PFSK-1 (cell line): ENCODE data around the gene ASZ1.

Experiments
- FOXP2 ChIP-seq: optimal IDR thresholded peaks from 2 replicates; pipeline ENCODE3; 2011; ENCODE audit warnings: borderline replicate concordance, control low read depth, inconsistent platforms; ENCODE audit not compliant: insufficient read depth; ENCODE audit errors: extremely low read length, extremely low read depth
- POLR2AphosphoS5 ChIP-seq: IDR thresholded peaks from 2 replicates; pipeline ENCODE4 v1.6.1; 2012; ENCODE audit warnings: low read depth, mild to moderate bottlenecking, control low read depth, low read length, moderate library complexity
- REST ChIP-seq, 2 experiments: IDR thresholded peaks; 2 replicates each; pipeline versions ENCODE4 v1.6.1 to v1.8.0; 2011 to 2012; ENCODE audit warnings: low read depth in 2 of 2, low read length in 2 of 2, control low read depth in 1 of 2, inconsistent platforms in 1 of 2, mild to moderate bottlenecking in 1 of 2, moderate library complexity in 1 of 2; ENCODE audit not compliant: insufficient read depth in 1 of 2
- SIN3A ChIP-seq: IDR thresholded peaks from 2 replicates; pipeline ENCODE4 v1.6.1; 2012; ENCODE audit warnings: mild to moderate bottlenecking, low read length, moderate library complexity, borderline replicate concordance; ENCODE audit not compliant: insufficient read depth
- TAF1 ChIP-seq: IDR thresholded peaks from 2 replicates; pipeline ENCODE4 v1.6.1; 2012; ENCODE audit warnings: low read length, control low read depth, borderline replicate concordance; ENCODE audit not compliant: insufficient read depth

Gene ASZ1

GRCh38 chr7:117412946-117413559, 14.2 kb downstream of the ASZ1 start:
- TF ChIP-seq REST (IDR thresholded peaks at IDR 0.05; ENCODE audit: insufficient read depth in 1 of 2, low read depth in 2 of 2, low read length in 2 of 2), result no peak
- TF ChIP-seq SIN3A, result no peak
- TF ChIP-seq TAF1, result no peak
- TF ChIP-seq FOXP2, result no peak
- TF ChIP-seq POLR2AphosphoS5, result no peak

GRCh38 chr7:117412390-117412789, 14.9 kb downstream of the ASZ1 start:
- TF ChIP-seq REST (IDR thresholded peaks at IDR 0.05; ENCODE audit: insufficient read depth in 1 of 2, low read depth in 2 of 2, low read length in 2 of 2), result no peak
- TF ChIP-seq POLR2AphosphoS5, result no peak
- TF ChIP-seq SIN3A, result no peak
- no peak for TF ChIP-seq FOXP2
- TF ChIP-seq TAF1, result no peak

GRCh38 chr7:117411539-117411938, 15.8 kb downstream of the ASZ1 start:
- no peak for TF ChIP-seq FOXP2
- no peak for TF ChIP-seq SIN3A
- TF ChIP-seq REST (IDR thresholded peaks at IDR 0.05; ENCODE audit: insufficient read depth in 1 of 2, low read depth in 2 of 2, low read length in 2 of 2), result no peak
- no peak for TF ChIP-seq TAF1
- TF ChIP-seq POLR2AphosphoS5, result no peak

GRCh38 chr7:117408831-117409230, 18.5 kb downstream of the ASZ1 start:
- TF ChIP-seq TAF1, result no peak
- TF ChIP-seq SIN3A, result no peak
- TF ChIP-seq REST (IDR thresholded peaks at IDR 0.05; ENCODE audit: insufficient read depth in 1 of 2, low read depth in 2 of 2, low read length in 2 of 2), result no peak
- TF ChIP-seq FOXP2, result no peak
- TF ChIP-seq POLR2AphosphoS5, result no peak
